Activated CD4-positive, alpha-beta T cell treated with anti-CD3 and anti-CD28 coated beads for 36 hours (primary cell): ENCODE results near the gene TP53RK. TPM values are rescaled to one million over a fixed set of nuclear protein-coding genes. Genes with fewer than 3 reads are reported as not detected.

Experiments
- ATAC-seq: fragments of 200-7000 bp; cut with Tn5 transposase; one replicate; pipeline ENCODE4 v1.10.0; 2021; ENCODE audit warnings: mild to moderate bottlenecking, moderate library complexity
- CTCF ChIA-PET: fragments of 350-600 bp; sonication (Branson Sonifier 250); formaldehyde crosslinking; loops from one replicate; lab custom pipeline; 2021; ENCODE audit warnings: antibody characterized with exemption; lab: Charles Lee
- POLR2A ChIA-PET: fragments of 350-600 bp; sonication (Branson Sonifier 250); formaldehyde crosslinking; loops from one replicate; lab custom pipeline; 2021; ENCODE audit warnings: antibody characterized with exemption, inconsistent platforms; lab: Charles Lee
- DNase-seq: peaks from one replicate; pipeline ENCODE4 v3.0.0-alpha.2; 2020
- H3K27ac Mint-ChIP-seq: one replicate; pipeline ENCODE4 v1.8.0; 2021; ENCODE audit warnings: mixed read lengths
- H3K27me3 Mint-ChIP-seq: one replicate; pipeline ENCODE4 v1.8.0; 2021; ENCODE audit warnings: mixed read lengths
- H3K36me3 Mint-ChIP-seq: one replicate; pipeline ENCODE4 v1.8.0; 2021; ENCODE audit warnings: low read depth, mixed read lengths
- H3K4me1 Mint-ChIP-seq: one replicate; pipeline ENCODE4 v1.8.0; 2021; ENCODE audit warnings: mixed read lengths
- H3K4me3 Mint-ChIP-seq: one replicate; pipeline ENCODE4 v1.8.0; 2021; ENCODE audit warnings: mild to moderate bottlenecking, moderate library complexity, mixed read lengths
- H3K9me3 Mint-ChIP-seq: one replicate; pipeline ENCODE4 v1.8.0; 2021; ENCODE audit warnings: low read depth, mixed read lengths
- intact Hi-C, 2 experiments: fragments of 100-400 bp; cut with DNase I in 1 of 2; cut with micrococcal nuclease in 1 of 2; formaldehyde crosslinking; loops; one replicate each; pipeline versions ENCODE4 v1.14.2 to v1.15.1; 2022 to 2024; cut with DNase I, micrococcal nuclease
- total RNA-seq, 2 experiments: library from RNA; stranded (reverse); gene quantifications; one replicate each; pipeline ENCODE4 v1.2.3, GENCODE V29; 2021

Gene TP53RK
- total RNA-seq, 2 experiments from 2014 or later = 11.2 to 12.1 TPM

- ChIA-PET POLR2A (no interaction called here), CTCF (interaction anchor here (0.8 to 1.9 kb wide), 5 partner anchors 9 to 255 kb away, joined by 3 to 5 read pairs (median 3); no protein-coding TSS in a partner anchor)
- no peaks in the 10 kb centered on the region for H3K36me3 Mint-ChIP-seq
- no peak overlapping the region for H3K4me3 Mint-ChIP-seq
- peaks cover 2% of the 10 kb centered on the region for H3K9me3 Mint-ChIP-seq
- peaks cover 6% of the 10 kb centered on the region for H3K27me3 Mint-ChIP-seq
- intact Hi-C loops = no loop called here
- peaks cover 17% of the 10 kb centered on the region for H3K4me1 Mint-ChIP-seq
- ATAC-seq (peak; percentile 25), DNase-seq (no peak)
- no peak overlapping the region for H3K27ac Mint-ChIP-seq
These were observed 5.2 kb upstream of the TP53RK start for GRCh38 chr20:46694484-46694883.

GRCh38 chr20:46691196-46691595 is 2.0 kb upstream of the TP53RK start:
- no peak for ATAC-seq
- no peaks in the 10 kb centered on the region for H3K27me3 Mint-ChIP-seq
- no peaks in the 10 kb centered on the region for H3K9me3 Mint-ChIP-seq
- CTCF ChIA-PET = no interaction called here
- POLR2A ChIA-PET = no interaction called here
- H3K4me3 Mint-ChIP-seq = no peak overlapping the region
- peaks cover 36% of the 10 kb centered on the region for H3K4me1 Mint-ChIP-seq
- peaks cover 12% of the 10 kb centered on the region for H3K36me3 Mint-ChIP-seq
- intact Hi-C loops = no loop called here
- no peak for DNase-seq
- no peak overlapping the region for H3K27ac Mint-ChIP-seq

- H3K27ac Mint-ChIP-seq = peak overlapping the region; percentile 91
- POLR2A ChIA-PET = interaction anchor here (0.9 kb wide), 1 partner anchor 177 kb away, joined by 3 read pairs; the partner anchor contains the start of gene ZNF334
- intact Hi-C loops = no loop called here
- CTCF ChIA-PET = interaction anchor here (1.6 to 1.9 kb wide), 2 partner anchors 9 to 385 kb away, joined by 4 to 10 read pairs; no protein-coding TSS in a partner anchor
- H3K27me3 Mint-ChIP-seq = no peaks in the 10 kb centered on the region
- peak overlapping the region; percentile 91 for H3K4me3 Mint-ChIP-seq
- ATAC-seq (no peak), DNase-seq (no peak)
- no peaks in the 10 kb centered on the region for H3K9me3 Mint-ChIP-seq
- peaks cover 39% of the 10 kb centered on the region for H3K4me1 Mint-ChIP-seq
- peaks cover 17% of the 10 kb centered on the region for H3K36me3 Mint-ChIP-seq
These were observed 1.2 kb upstream of the TP53RK start for GRCh38 chr20:46690219-46691106.

GRCh38 chr20:46689754-46690085 is 476 bp upstream of the TP53RK start:
- H3K4me1 Mint-ChIP-seq = peaks cover 42% of the 10 kb centered on the region
- H3K4me3 Mint-ChIP-seq = peak overlapping the region; percentile 91
- CTCF ChIA-PET = interaction anchor here (0.8 to 1.9 kb wide), 4 partner anchors 9 to 384 kb away, joined by 3 to 10 read pairs (median 4); no protein-coding TSS in a partner anchor
- H3K27me3 Mint-ChIP-seq = no peaks in the 10 kb centered on the region
- no peaks in the 10 kb centered on the region for H3K9me3 Mint-ChIP-seq
- DNase-seq (no peak), ATAC-seq (no peak)
- peak overlapping the region; percentile 91 for H3K27ac Mint-ChIP-seq
- intact Hi-C loops = loop anchor here (1.0 to 5.0 kb wide), 14 partner anchors 127 to 1802 kb away; partner anchors contain the start of genes ELMO2 (in 2 of the 2), CDH22 (in 1 of the 2), NCOA5 (in 1 of the 2) and YWHAB (in 1 of the 2)
- POLR2A ChIA-PET = interaction anchor here (0.9 to 1.2 kb wide), 2 partner anchors 17 to 176 kb away, joined by 3 read pairs; partner anchors contain the start of gene ZNF334
- H3K36me3 Mint-ChIP-seq = peaks cover 21% of the 10 kb centered on the region

- Mint-ChIP-seq H3K27ac (peak overlapping the region; percentile 95), H3K9me3 (no peaks in the 10 kb centered on the region), H3K27me3 (no peaks in the 10 kb centered on the region), H3K4me3 (peak overlapping the region; percentile 91), H3K4me1 (peaks cover 46% of the 10 kb centered on the region), H3K36me3 (peaks cover 26% of the 10 kb centered on the region)
- ChIA-PET CTCF (interaction anchor here (1.0 to 1.6 kb wide), 4 partner anchors 144 to 383 kb away, joined by 4 read pairs; no protein-coding TSS in a partner anchor), POLR2A (interaction anchor here (0.6 to 1.2 kb wide), 2 partner anchors 19 to 130 kb away, joined by 3 read pairs; no protein-coding TSS in a partner anchor)
- DNase-seq (no peak), ATAC-seq (no peak)
- intact Hi-C loops = loop anchor here (1.0 to 5.0 kb wide), 14 partner anchors 126 to 1801 kb away; partner anchors contain the start of genes ELMO2 (in 2 of the 2), CDH22 (in 1 of the 2), NCOA5 (in 1 of the 2) and YWHAB (in 1 of the 2)
These were observed 828 bp downstream of the TP53RK start for GRCh38 chr20:46688151-46689081.

GRCh38 chr20:46683939-46684750 is 5.1 kb downstream of the TP53RK start:
- peaks cover 48% of the 10 kb centered on the region for H3K4me1 Mint-ChIP-seq
- no peak for ATAC-seq
- intact Hi-C loops = no loop called here

GRCh38 chr20:46683668-46683938 is 5.6 kb downstream of the TP53RK start:
- Mint-ChIP-seq H3K9me3 (no peaks in the 10 kb centered on the region), H3K4me1 (peaks cover 48% of the 10 kb centered on the region), H3K4me3 (no peak overlapping the region), H3K36me3 (peaks cover 26% of the 10 kb centered on the region), H3K27ac (peak overlapping the region; percentile 21), H3K27me3 (no peaks in the 10 kb centered on the region)
- intact Hi-C loops = no loop called here
- ChIA-PET CTCF (interaction anchor here (1.1 to 4.5 kb wide), 2 partner anchors 15 to 35 kb away, joined by 3 to 13 read pairs; no protein-coding TSS in a partner anchor), POLR2A (no interaction called here)
- ATAC-seq = no peak
- no peak for DNase-seq

More at GRCh38 chr20:46683939-46684750, 5.1 kb downstream of the TP53RK start:
- H3K36me3 Mint-ChIP-seq = peaks cover 26% of the 10 kb centered on the region
- no peaks in the 10 kb centered on the region for H3K9me3 Mint-ChIP-seq
- ChIA-PET POLR2A (no interaction called here), CTCF (interaction anchor here (0.8 to 4.5 kb wide), 3 partner anchors 15 to 156 kb away, joined by 3 to 13 read pairs (median 3); no protein-coding TSS in a partner anchor)
- H3K27ac Mint-ChIP-seq = peak overlapping the region; percentile 7
- H3K4me3 Mint-ChIP-seq = no peak overlapping the region
- no peaks in the 10 kb centered on the region for H3K27me3 Mint-ChIP-seq
- peak; percentile 19 for DNase-seq

- ATAC-seq (no peak), DNase-seq (no peak)
- Mint-ChIP-seq H3K27ac (peak overlapping the region; percentile 21), H3K9me3 (no peaks in the 10 kb centered on the region), H3K27me3 (no peaks in the 10 kb centered on the region), H3K4me3 (no peak overlapping the region), H3K36me3 (peaks cover 26% of the 10 kb centered on the region), H3K4me1 (peaks cover 48% of the 10 kb centered on the region)
- intact Hi-C loops = no loop called here
- ChIA-PET POLR2A (no interaction called here), CTCF (interaction anchor here (0.6 to 4.5 kb wide), 8 partner anchors 11 to 1716 kb away, joined by 3 to 13 read pairs (median 3); no protein-coding TSS in a partner anchor)
These were observed 6.1 kb downstream of the TP53RK start for GRCh38 chr20:46683011-46683667.

- ATAC-seq (no peak), DNase-seq (no peak)
- Mint-ChIP-seq H3K9me3 (no peaks in the 10 kb centered on the region), H3K27me3 (no peaks in the 10 kb centered on the region), H3K27ac (no peak overlapping the region), H3K4me1 (peaks cover 39% of the 10 kb centered on the region), H3K4me3 (no peak overlapping the region), H3K36me3 (peaks cover 21% of the 10 kb centered on the region)
- POLR2A ChIA-PET = no interaction called here
- CTCF ChIA-PET = interaction anchor here (0.6 to 4.5 kb wide), 10 partner anchors 8 to 244 kb away, joined by 3 to 13 read pairs (median 3); partner anchors contain the start of gene TP53RK
- intact Hi-C loops = no loop called here
These were observed 7.0 kb downstream of the TP53RK start for GRCh38 chr20:46682063-46682821.
